Heart right ventricle (tissue), 16 donors: ENCODE data around the gene ROR2. TPM values are rescaled to one million over a fixed set of nuclear protein-coding genes. Genes with fewer than 3 reads are reported as not detected.

ENCODE experiments used
- ATAC-seq, 8 donors: fragments of 200-7000 bp; cut with Tn5 transposase; one replicate each; pipeline ENCODE4 v1.9.1; 2020; ENCODE audit warnings: mild to moderate bottlenecking in 8 of 8, moderate library complexity in 8 of 8, moderate number of reproducible peaks in 1 of 8
- DNase-seq, 2 donors: peaks; one replicate each; pipeline ENCODE4 v3.0.0-alpha.2; 2020
- H3K27ac ChIP-seq, 10 donors: fragments of 200-600 bp; sonication (generic) in 2 of 10; one replicate each; pipeline versions ENCODE4 v1.5.0 to v1.8.0; 2020 to 2022; ENCODE audit warnings: mild to moderate bottlenecking in 3 of 10
- H3K27me3 ChIP-seq, 7 donors: fragments of 200-600 bp; one replicate each; pipeline ENCODE4 v1.8.0; 2021 to 2022; ENCODE audit warnings: mild to moderate bottlenecking in 2 of 7
- H3K36me3 ChIP-seq, 9 donors: fragments of 200-600 bp; sonication (generic) in 1 of 9; one replicate each; pipeline versions ENCODE4 v1.5.0 to v1.8.0; 2020 to 2022; ENCODE audit warnings: mild to moderate bottlenecking in 2 of 9
- H3K4me1 ChIP-seq, 9 donors: fragments of 200-600 bp; sonication (generic) in 1 of 9; one replicate each; pipeline versions ENCODE4 v1.5.0 to v1.8.0; 2020 to 2022; ENCODE audit warnings: mild to moderate bottlenecking in 4 of 9
- H3K4me3 ChIP-seq, 10 donors: fragments of 200-600 bp; sonication (generic) in 2 of 10; one replicate each; pipeline versions ENCODE4 v1.5.0 to v1.8.0; 2020 to 2022; ENCODE audit warnings: mild to moderate bottlenecking in 7 of 10, moderate library complexity in 2 of 10
- H3K9me3 ChIP-seq, 11 donors: fragments of 200-600 bp in 10 of 11; sonication (generic) in 2 of 11; one replicate each; pipeline versions ENCODE4 v1.5.0 to v1.8.0; 2013 to 2022; ENCODE audit warnings: mild to moderate bottlenecking in 2 of 11, control low read depth in 1 of 11, moderate library complexity in 1 of 11
- CTCF ChIP-seq, 9 donors: fragments of 200-600 bp; sonication (generic) in 2 of 9; IDR thresholded peaks; one replicate each; pipeline versions ENCODE4 v1.5.0 to v1.8.0; 2021 to 2022; ENCODE audit warnings: antibody characterized with exemption in 9 of 9, mild to moderate bottlenecking in 5 of 9, moderate library complexity in 1 of 9
- WGBS, 2 donors: extraction: QIAGEN DNeasy Blood & Tissue Kit; methylation state at CpG; one replicate each; pipeline ENCODE4 v1.1.7; 2013; ENCODE audit warnings: inconsistent platforms in 1 of 2; 5-methylcytosine and 5-hydroxymethylcytosine counted together
- intact Hi-C, 10 donors: fragments of 100-400 bp; cut with DNase I; formaldehyde crosslinking; loops; one replicate each; pipeline versions ENCODE4 v1.11.1 to v1.14.2; 2022
- polyA plus RNA-seq, 2 donors: library from polyadenylated mRNA; stranded (reverse); fragments of 200-250 nt; gene quantifications; one replicate each; pipeline ENCODE4 v1.2.3, GENCODE V29; 2013
- total RNA-seq, 10 donors: library from RNA; stranded (reverse); fragmentation: NEBNext Ultra II Directional in 3 of 10; extraction: Animal tissue kit (Norgen Biotek cat#: 25700) in 3 of 10; gene quantifications; one replicate each; pipeline versions ENCODE4 v1.2.1 to v1.2.4, GENCODE V29; 2021 to 2023
- donor health status: Arrhythmogenic right ventricular cardiomyopathy.
- donor health status: ischemic (EF 13 %, LVEDD 7.1; RV severe dilation, severe dysfunction).
- donor health status: healthy with polysubstance abuse.
- donor health status: DM: no; HTN: yes; CAD: no.
- donor health status: DM: no; HTN: no; CAD: no.
- donor health status: ischemic (EF 25% LVEDD 6.9; RV normal size, moderate dysfunction).
- donor health status: ischemic (EF 25% LVEDD 5.7; RV mildly dilated, moderate dysfunction).
- donor health status: healthy.
- donor health status: DM: yes; HTN: yes; CAD: no.
- donor health status: Ischemic cardiomyopathy.
- donor health status: ischemic (EF 35%, LVEDD 5.7; RV mildly dilated, moderate dysfunction).
- donor health status: nonischemic (EF 11% LVEDD 7.7; RV severe dilation, severe dysfunction).
- donor health status: DM: yes; HTN: yes; CAD: no.
- donor health status: PGD.
- donor health status: ischemic (EF 29% LVEDD 5.4; RV normal size, mild dysfunction).
- donor health status: nonischemic (EF 23%, LVEDD 6.1; RV moderate dilation, normal function).

ROR2 gene
- total and polyA plus RNA-seq, 12 donors, result 0.11 to 1.4 (median 0.47) TPM

GRCh38 chr9:91734371-91734981 is 215.6 kb downstream of the ROR2 start:
- Histone ChIP-seq H3K27ac (no peak overlapping the region), H3K9me3 (no peaks in the 10 kb centered on the region), H3K4me3 (no peak overlapping the region), H3K27me3 (peaks cover 0 to 4% (median 0%) of the 10 kb centered on the region in 7 donors), H3K4me1 (peaks cover 0 to 6% (median 0%) of the 10 kb centered on the region in 9 donors), H3K36me3 (no peaks in the 10 kb centered on the region)
- peak; percentile 86 to 98 (median 95) for TF ChIP-seq CTCF (IDR thresholded peaks at IDR 0.05)
- DNase-seq (peak; percentile 61 to 77), ATAC-seq (peak; percentile 35 to 74 (median 64))
- intact Hi-C loops, result loop anchor here in 1 of 10 donors (5.0 kb wide), 1 partner anchor 817 kb away; no protein-coding TSS in a partner anchor
- 45 to 48% methylated on average over 14 of the region's 14 CpGs for WGBS, 2 donors

DNA sequence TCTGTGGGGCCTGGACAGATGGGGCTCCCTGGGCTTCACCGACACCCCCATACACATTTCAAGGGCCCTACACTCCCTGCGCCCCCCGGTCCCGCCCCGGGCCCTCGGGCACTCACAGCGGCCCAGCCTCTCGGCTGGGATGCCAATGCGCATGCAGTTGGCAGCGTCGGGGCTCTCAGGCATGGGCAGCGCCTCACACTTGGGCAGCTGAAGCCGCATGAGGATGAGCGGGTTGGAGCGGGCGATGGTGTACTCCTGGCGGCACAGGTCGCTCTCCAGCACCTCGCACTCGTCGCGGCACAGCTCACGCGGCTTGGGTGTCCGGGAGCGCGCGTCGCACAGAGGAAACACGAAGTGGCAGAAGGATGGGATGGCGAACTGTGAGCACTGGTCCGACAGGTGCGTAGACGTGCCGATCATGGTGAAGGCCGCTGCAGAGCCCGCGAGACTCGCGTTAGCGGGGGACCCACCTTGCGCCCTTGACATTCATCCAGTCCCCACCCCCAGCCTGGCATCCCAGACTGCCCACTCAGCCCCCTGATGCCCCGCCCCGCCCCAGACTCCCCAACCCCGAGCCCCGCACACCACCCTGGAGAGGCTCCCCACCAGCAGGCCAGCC is 216.9 kb downstream of the ROR2 start:
- ATAC-seq (no peak), DNase-seq (no peak)
- Histone ChIP-seq H3K4me1 (peaks cover 0 to 12% (median 0%) of the 10 kb centered on the region in 9 donors), H3K27me3 (peaks cover 0 to 2% (median 0%) of the 10 kb centered on the region in 7 donors), H3K4me3 (no peak overlapping the region), H3K27ac (no peak overlapping the region), H3K36me3 (no peaks in the 10 kb centered on the region), H3K9me3 (no peaks in the 10 kb centered on the region)
- 96 to 97% methylated on average over 46 of the region's 46 CpGs for WGBS, 2 donors
- intact Hi-C loops, result loop anchor here in 1 of 10 donors (5.0 kb wide), 1 partner anchor 816 kb away; no protein-coding TSS in a partner anchor
- no peak for TF ChIP-seq CTCF (IDR thresholded peaks at IDR 0.05)

GRCh38 chr9:91732187-91733005 is 217.6 kb downstream of the ROR2 start:
- H3K4me3 ChIP-seq, result no peak overlapping the region
- DNase-seq (no peak), ATAC-seq (no peak)
- no peaks in the 10 kb centered on the region for H3K36me3 ChIP-seq
- H3K27me3 ChIP-seq, result no peaks in the 10 kb centered on the region
- peaks cover 0 to 12% (median 0%) of the 10 kb centered on the region in 9 donors for H3K4me1 ChIP-seq
- 84 to 88% methylated on average over 21 of the region's 21 CpGs for WGBS, 2 donors
- intact Hi-C loops, result loop anchor here in 1 of 10 donors (5.0 kb wide), 1 partner anchor 815 kb away; no protein-coding TSS in a partner anchor
- H3K27ac ChIP-seq, result no peak overlapping the region
- H3K9me3 ChIP-seq, result no peaks in the 10 kb centered on the region
- no peak for TF ChIP-seq CTCF (IDR thresholded peaks at IDR 0.05)

DNA sequence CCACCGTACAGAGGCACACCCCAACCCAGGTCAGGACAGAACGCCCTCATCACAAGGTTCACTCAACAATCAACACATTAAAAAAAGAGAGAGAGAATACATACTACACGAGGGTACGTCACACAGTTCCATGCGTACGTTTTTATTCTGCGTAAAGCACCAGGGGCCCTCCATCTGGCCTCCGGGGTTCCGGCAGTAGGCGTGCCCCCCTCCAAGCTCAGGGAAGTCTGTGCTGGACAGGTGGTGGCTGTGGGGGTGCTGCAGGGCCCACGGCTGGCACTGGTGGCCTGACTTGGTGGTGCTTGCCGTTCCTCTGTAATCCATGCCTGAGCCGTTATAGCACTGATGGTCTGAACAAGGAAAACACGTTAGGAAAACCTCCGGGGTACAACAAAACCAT is 219.2 kb downstream of the ROR2 start:
- 93 to 95% methylated on average over 15 of the region's 15 CpGs for WGBS, 2 donors
- H3K36me3 ChIP-seq, result no peaks in the 10 kb centered on the region
- DNase-seq (no peak), ATAC-seq (no peak)
- H3K4me1 ChIP-seq, result peaks cover 0 to 12% (median 0%) of the 10 kb centered on the region in 9 donors
- no peak for TF ChIP-seq CTCF (IDR thresholded peaks at IDR 0.05)
- H3K27ac ChIP-seq, result no peak overlapping the region
- no peaks in the 10 kb centered on the region for H3K27me3 ChIP-seq
- no peak overlapping the region for H3K4me3 ChIP-seq
- no peaks in the 10 kb centered on the region for H3K9me3 ChIP-seq
- intact Hi-C loops, result loop anchor here in 1 of 10 donors (5.0 kb wide), 1 partner anchor 814 kb away; no protein-coding TSS in a partner anchor
